HG03354 (cell line): Measurements from ENCODE around the gene IMMP2L.
"Not testable (repeated sequence)": the region's sequence is repeated elsewhere in the genome, so short reads cannot be mapped to it uniquely, and the experiment has no call there.

Experiments used
- ATAC-seq: cut with Tn5 transposase; IDR thresholded peaks from one replicate; pipeline ENCODE4 v1.9.1; 2021; ENCODE audit warnings: mild to moderate bottlenecking; ENCODE audit not compliant: unreplicated experiment, poor library complexity, severe bottlenecking

The IMMP2L gene

DNA sequence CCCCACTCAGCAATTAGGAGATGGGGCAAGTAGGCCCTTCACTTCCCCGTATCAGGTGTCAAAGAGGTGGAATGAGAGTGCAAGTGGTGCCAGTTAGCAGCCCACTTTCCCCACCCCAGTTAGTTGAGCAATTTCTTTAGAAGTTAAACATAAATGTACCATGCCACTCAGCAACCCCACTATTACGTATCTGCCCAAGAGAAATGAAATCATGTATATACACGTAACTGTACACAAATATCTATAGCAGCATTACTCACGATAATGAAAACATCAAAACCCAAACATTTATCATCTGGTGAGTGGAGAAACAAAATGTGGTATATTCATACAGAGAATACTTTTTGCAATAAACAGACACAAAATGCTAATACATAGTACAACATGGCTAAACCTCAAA, 50.4 kb downstream of the IMMP2L start:
- ATAC-seq, result no peak

DNA sequence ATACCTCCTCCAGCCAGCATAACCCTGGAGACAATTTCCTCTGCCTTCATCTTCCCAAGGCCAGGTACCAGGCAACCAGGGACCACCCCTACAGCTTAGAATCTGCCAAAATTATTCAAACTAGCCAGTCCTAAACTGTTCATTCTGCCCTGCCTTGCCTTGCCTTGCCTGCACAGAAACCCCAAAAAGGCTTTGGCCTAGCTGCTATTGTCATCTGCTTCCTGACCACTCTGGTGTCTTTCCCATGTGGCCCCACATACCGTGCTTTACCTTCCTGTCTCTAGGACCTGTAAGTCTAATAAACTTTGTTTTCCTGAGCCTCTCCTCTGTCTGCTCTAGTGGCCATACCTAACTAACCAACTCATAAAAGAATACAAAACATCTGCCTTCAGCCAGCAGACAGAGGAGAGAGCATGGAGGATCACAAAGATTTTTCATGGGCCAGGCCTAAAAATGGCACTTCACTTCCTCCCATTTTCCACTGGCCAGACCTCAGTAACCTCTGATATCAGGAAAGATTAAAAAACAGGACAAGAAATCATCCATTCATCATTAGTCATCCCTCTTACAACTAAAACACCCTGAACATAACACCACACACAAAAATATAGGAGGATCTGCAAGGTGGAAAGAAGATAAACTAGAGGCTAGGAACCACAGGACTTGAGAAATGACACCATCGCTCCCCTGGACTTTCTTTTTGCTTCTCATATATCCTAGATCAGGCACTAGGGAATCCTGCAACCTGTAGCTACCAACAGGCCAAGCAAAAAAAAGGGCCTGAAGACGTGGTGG, 51.5 kb downstream of the IMMP2L start:
- no peak for ATAC-seq

GRCh38 chr7:111510062-111510461, 52.2 kb downstream of the IMMP2L start:
- ATAC-seq, result no peak

DNA sequence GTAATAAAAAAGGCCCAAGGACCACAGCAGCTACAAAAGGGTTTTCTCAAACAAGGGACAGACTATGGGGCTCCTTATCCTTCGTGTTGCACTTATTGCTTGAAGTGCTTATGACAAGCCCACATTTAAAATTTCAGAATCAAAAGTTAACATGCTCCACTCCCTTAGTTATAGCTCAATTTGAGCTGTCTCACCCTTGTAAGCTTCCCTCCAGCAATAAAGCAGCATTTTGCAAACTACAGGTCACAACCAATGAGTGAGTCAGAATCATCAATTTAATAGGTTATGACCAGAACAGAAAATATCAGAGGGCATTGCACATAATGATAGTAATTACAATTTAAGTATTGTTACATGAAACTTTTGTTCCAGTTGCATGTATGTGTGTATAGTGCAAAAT, 53.0 kb downstream of the IMMP2L start:
- ATAC-seq, result no peak

DNA sequence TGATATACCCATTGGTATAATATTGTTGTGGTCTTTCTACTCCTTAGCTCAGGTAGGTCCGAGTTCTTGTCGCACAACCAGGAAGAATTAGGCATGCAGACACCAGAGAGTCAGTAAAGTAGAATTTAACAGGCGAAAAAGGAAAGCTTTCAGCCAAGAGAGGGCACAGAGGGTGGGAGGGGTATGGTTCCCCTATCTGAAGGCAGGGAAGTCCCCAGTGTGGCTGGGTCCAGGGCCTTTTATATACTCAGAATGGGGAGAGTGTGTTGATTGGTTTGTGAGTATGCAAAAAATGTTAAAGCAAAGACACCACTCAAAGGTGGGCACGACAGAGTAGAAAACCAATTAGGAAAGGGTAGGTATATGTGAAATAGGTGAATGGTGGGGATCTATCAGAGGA, 53.9 kb downstream of the IMMP2L start:
- peak; percentile 55 for ATAC-seq

- not testable (repeated sequence) for ATAC-seq
Measured at GRCh38 chr7:111505422-111505821, 56.9 kb downstream of the IMMP2L start.

GRCh38 chr7:111501799-111502198, 60.5 kb downstream of the IMMP2L start:
- ATAC-seq, result not testable (repeated sequence)

DNA sequence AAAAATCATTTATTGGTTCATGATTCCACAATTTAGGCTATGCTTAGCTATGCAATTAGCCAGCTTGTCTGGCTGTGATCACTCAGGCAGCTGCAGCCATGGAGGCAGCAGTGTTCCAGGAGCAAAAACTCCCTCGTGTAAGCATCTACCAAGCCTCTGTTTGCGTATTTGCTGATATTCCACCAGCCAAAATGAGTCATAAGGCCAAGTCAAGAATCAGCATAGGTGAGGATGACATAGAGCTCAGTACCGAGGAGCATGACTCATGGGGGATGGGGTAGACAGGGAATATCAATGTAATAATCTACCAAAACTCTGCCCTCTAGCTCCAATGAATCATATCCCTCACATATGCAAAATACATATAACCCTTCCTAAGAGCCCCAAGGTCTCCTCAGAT, 63.3 kb downstream of the IMMP2L start:
- no peak for ATAC-seq

GRCh38 chr7:111498391-111499007, 63.8 kb downstream of the IMMP2L start:
- ATAC-seq, result no peak

DNA sequence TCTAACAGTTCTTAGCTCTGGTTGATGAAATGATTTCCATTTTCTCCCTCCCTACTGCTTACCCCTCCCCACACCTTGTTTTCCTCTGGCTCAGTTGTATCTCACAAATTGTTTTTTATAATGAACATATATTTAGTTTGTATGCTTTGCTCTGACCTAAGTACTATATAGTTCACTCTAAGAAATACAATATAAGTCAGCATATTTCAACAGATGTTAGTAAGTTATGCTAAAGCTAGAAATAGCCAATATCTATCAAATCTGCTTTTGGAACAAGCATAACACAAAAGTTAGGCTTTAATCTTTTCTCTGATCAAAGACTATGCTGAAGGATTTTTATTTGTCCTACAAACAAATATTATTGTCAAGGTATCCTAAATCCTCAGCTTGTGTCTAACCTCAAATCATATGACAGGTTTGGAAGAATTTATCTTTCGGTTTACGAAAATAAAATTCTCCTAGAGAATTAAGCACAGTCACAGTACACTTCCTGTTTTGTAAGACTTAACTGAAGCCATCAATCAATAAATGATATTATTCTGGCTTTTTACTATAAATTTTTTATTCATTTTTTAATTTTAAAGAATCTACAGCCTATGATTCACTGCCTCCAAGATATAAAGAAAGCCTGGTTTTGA, 67.0 kb downstream of the IMMP2L start:
- no peak for ATAC-seq

DNA sequence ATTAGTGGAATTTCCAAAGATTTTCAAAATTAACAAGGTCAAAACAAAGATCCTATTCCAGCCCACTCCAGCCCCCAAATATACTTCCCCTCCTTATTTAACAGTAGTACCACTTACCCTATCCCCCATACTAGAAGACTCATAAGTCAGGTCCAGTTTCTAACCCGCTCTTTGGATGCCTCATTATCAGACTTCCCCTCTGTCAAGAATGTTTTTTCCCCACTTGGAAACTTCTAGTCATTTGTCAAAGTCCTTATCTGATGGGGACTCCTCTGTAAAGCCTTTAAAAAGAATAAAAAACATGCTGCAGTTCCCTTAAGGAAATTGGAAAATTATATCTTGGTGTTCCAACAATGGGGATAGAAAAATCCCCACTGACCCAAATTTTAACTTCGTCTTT, 70.1 kb downstream of the IMMP2L start:
- no peak for ATAC-seq

DNA sequence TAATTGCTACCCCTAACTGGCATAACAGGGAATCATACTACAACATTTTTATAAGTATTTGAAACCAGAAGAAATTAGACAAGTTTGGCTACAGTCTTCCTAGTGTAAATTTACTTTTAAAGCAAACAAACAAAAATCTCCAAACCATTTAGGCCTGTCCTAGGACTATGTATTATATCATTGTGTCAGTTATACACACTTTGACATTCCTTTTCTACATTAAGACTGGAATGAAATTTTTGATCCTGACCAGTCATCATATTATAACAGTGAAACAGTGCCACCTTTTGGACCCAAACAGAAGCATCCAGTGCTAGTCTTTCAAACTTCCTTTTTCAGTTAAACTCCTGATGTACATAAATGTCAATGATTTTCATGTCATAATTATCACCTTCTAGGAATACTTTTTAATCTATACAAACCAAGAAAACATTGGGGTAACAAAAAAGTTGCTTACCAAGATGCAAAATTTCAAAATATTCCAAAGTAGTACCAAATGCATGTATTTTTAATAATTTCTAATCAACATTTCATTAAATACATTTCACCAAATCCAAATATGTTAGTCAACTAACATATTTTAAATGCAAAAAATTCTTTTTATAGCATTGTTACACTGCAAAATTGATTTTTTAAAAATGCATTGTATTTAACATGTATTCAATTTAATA, 75.7 kb downstream of the IMMP2L start:
- ATAC-seq, result peak; percentile 77

GRCh38 chr7:111485701-111486380, 76.5 kb downstream of the IMMP2L start:
- ATAC-seq, result no peak

DNA sequence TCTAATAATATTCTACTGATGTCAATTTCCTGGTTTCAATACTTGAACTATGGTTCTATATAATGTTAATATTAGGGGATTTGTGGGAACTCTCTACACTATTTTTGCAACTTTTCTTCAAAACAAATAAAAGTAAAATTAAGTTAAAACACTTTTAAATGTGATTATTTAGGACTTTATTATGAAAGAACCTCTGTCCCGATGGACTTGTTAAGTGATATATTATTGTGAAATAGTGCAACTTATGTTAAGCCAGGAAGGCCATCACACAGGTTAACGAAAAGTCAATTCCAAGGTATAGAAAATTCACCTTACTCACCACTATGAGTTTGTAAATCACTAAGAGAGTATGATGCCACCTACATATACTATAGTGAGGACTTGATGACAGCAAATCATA, 79.2 kb downstream of the IMMP2L start:
- no peak for ATAC-seq

DNA sequence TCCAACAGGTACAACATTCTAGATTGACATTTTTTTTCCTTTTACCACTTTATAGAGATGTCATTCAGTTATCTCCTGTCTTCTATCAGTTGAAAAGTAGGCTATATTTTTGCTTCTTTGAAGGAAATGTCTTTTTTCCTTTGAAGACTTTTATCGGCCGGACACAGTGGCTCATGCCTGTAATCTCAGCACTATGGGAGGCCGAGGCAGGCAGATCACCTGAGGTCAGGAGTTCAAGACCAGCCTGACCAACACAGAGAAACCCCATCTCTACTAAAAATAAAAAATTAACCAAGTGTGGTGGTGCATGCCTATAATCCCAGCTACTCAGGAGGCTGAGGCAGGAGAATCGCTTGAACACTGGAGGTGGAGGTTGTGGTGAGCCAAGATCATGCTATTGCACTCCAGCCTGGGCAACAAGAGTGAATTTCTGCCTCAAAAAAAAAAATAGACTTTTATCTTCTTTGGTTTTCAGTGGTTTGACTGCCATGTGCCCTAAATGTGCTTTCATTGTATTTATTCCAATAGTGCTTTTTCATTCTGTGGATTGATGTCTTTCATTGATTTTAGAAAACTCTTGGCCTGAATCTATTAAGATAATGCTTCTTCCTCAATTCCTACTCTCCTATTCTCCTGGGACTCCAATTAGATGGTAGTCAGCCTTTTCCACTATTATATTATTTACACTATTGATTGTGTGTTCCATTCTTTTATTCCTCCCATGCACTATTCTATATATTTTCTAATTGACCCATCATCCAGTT, 84.6 kb downstream of the IMMP2L start:
- ATAC-seq, result no peak

- ATAC-seq, result no peak
Measured at GRCh38 chr7:111476586-111477293, 85.6 kb downstream of the IMMP2L start.

GRCh38 chr7:111475959-111476358, 86.3 kb downstream of the IMMP2L start:
- no peak for ATAC-seq

- no peak for ATAC-seq
Measured at GRCh38 chr7:111475419-111475748, 86.9 kb downstream of the IMMP2L start.
